ENCODE measurements around the gene DNAJB2.

The DNAJB2 gene

GRCh38 chr2:219272995-219273394 lies 6.2 kb upstream of the DNAJB2 start:
- TF ChIP-seq MYC (IDR thresholded peaks at IDR 0.05; ENCODE audit: low read depth, low read length), result no peak
- no peak for TF ChIP-seq CTCF (IDR thresholded peaks at IDR 0.05; ENCODE audit: low read depth, low read length)
- no peak for TF ChIP-seq MAX (IDR thresholded peaks at IDR 0.05; ENCODE audit: low read depth, low read length)
- no peak for TF ChIP-seq POLR2A (IDR thresholded peaks at IDR 0.05; ENCODE audit: extremely low read depth, insufficient read length)
- H3K4me3 ChIP-seq (ENCODE audit: low read depth, low read length), result no peak overlapping the region
- no peak for DNase-seq (ENCODE audit: low read depth)

GRCh38 chr2:219273937-219274336 lies 5.2 kb upstream of the DNAJB2 start:
- no peak for TF ChIP-seq MYC (IDR thresholded peaks at IDR 0.05; ENCODE audit: low read depth, low read length)
- no peak for TF ChIP-seq CTCF (IDR thresholded peaks at IDR 0.05; ENCODE audit: low read depth, low read length)
- TF ChIP-seq MAX (IDR thresholded peaks at IDR 0.05; ENCODE audit: low read depth, low read length), result no peak
- TF ChIP-seq POLR2A (IDR thresholded peaks at IDR 0.05; ENCODE audit: extremely low read depth, insufficient read length), result no peak
- DNase-seq (ENCODE audit: low read depth), result no peak
- no peak overlapping the region for H3K4me3 ChIP-seq (ENCODE audit: low read depth, low read length)

GRCh38 chr2:219274361-219274921 lies 4.7 kb upstream of the DNAJB2 start:
- no peak overlapping the region for H3K4me3 ChIP-seq (ENCODE audit: low read depth, low read length)
- TF ChIP-seq MAX (IDR thresholded peaks at IDR 0.05; ENCODE audit: low read depth, low read length) (no peak), CTCF (IDR thresholded peaks at IDR 0.05; ENCODE audit: low read depth, low read length) (no peak), MYC (IDR thresholded peaks at IDR 0.05; ENCODE audit: low read depth, low read length) (no peak), POLR2A (IDR thresholded peaks at IDR 0.05; ENCODE audit: extremely low read depth, insufficient read length) (no peak)
- no peak for DNase-seq (ENCODE audit: low read depth)

GRCh38 chr2:219277703-219278654 lies 1.2 kb upstream of the DNAJB2 start:
- no peak overlapping the region for H3K4me3 ChIP-seq (ENCODE audit: low read depth, low read length)
- DNase-seq (ENCODE audit: low read depth), result peak; percentile 71
- peak; percentile 98 for TF ChIP-seq CTCF (IDR thresholded peaks at IDR 0.05; ENCODE audit: low read depth, low read length)
- TF ChIP-seq MYC (IDR thresholded peaks at IDR 0.05; ENCODE audit: low read depth, low read length), result no peak

GRCh38 chr2:219278655-219279150 lies 463 bp upstream of the DNAJB2 start:
- TF ChIP-seq POLR2A (IDR thresholded peaks at IDR 0.05; ENCODE audit: extremely low read depth, insufficient read length), result no peak
- no peak for TF ChIP-seq MYC (IDR thresholded peaks at IDR 0.05; ENCODE audit: low read depth, low read length)
- no peak for TF ChIP-seq MAX (IDR thresholded peaks at IDR 0.05; ENCODE audit: low read depth, low read length)
- no peak for TF ChIP-seq CTCF (IDR thresholded peaks at IDR 0.05; ENCODE audit: low read depth, low read length)
- no peak for DNase-seq (ENCODE audit: low read depth)
- H3K4me3 ChIP-seq (ENCODE audit: low read depth, low read length), result peak overlapping the region; percentile 56
